Measurements from ENCODE around the gene ARHGAP36.

GRCh38 chrX:131066237-131066636 lies 8.1 kb downstream of the ARHGAP36 start:
- TF ChIP-seq CTCF (optimal IDR thresholded peaks at IDR 0.05 in 1 of 3, IDR thresholded peaks at IDR 0.05 in 1 of 3, conservative IDR thresholded peaks at IDR 0.05 in 1 of 3; ENCODE audit: extremely low read depth in 1 of 3, insufficient read depth in 2 of 3, low read length in 3 of 3) = no peak
- no peak for TF ChIP-seq EZH2 (IDR thresholded peaks at IDR 0.05; ENCODE audit: low read length)

Measured in keratinocyte (primary cell).